Suppressor macrophage treated with lipopolysaccharide for 1 hour (primary cell): ENCODE results near the gene STX18.

Experiments used
- DNase-seq, 3 donors: peaks; one replicate each; pipeline ENCODE4 v3.0.0-alpha.2; 2020 to 2022

The STX18 gene

GRCh38 chr4:4374388-4375098, 167.3 kb downstream of the STX18 start:
- no peak for DNase-seq
